ENCODE data around the gene IL7R. TPM values are rescaled to one million over a fixed set of nuclear protein-coding genes. Genes with fewer than 3 reads are reported as not detected.
A peak's percentile ranks its signal among the peaks of the same experiment; 100 is the strongest.

IL7R gene
- total and polyA plus RNA-seq, 2 experiments from 2014 or later: 0.47 to 1.1 TPM

DNA sequence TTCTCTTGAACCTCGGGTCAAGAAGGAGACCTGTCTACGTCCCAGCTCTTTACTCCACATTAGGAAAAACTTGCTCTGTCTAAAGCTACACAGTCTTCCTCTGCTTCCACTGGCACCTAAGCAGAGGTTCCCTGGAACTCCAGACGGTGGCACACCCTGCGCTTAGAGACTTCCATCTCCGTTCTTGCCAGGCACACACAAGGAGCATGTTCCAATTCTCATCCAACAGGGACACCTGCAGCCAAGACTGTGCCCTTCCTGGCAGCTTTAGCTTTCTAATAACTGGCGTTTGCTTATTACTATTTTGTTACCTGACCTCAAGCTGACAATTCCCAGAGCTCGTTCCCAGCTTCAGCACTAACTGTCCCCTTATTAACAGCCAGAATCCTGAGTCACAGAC, 65.8 kb downstream of the IL7R start:
- Histone ChIP-seq H3K27ac (no peak overlapping the region), H3K4me2 (no peak overlapping the region), H4K20me1 (ENCODE audit: insufficient read depth, poor library complexity, severe bottlenecking) (no peaks in the 10 kb centered on the region), H2AFZ (no peak overlapping the region), H3K9me2 (replicated peaks; ENCODE audit: insufficient read depth) (no peaks in the 10 kb centered on the region), H3K27me3 (peaks cover 17% of the 10 kb centered on the region), H3K4me1 (ENCODE audit: insufficient read depth) (no peaks in the 10 kb centered on the region), H3K36me3 (replicated peaks; ENCODE audit: insufficient read depth, low read depth) (no peaks in the 10 kb centered on the region), H3K79me2 (no peaks in the 10 kb centered on the region), H3K4me3 (no peak overlapping the region), H3K9me3 (ENCODE audit: low read depth) (no peaks in the 10 kb centered on the region)
- DNase-seq (ENCODE audit: low spot score): no peak
- TF ChIP-seq EZH2 (IDR thresholded peaks at IDR 0.05; ENCODE audit: borderline replicate concordance): no peak
- no peak for TF ChIP-seq CTCF (IDR thresholded peaks at IDR 0.05; ENCODE audit: poor library complexity)
- TF ChIP-seq EZH2phosphoT487 (IDR thresholded peaks at IDR 0.05; ENCODE audit: low read depth, severe bottlenecking, unreplicated experiment): no peak
- WGBS (ENCODE audit: low lambda C conversion rate, missing lambda C conversion rate): 71% methylated on average over 7 of the region's 7 CpGs

- no peak for TF ChIP-seq EZH2phosphoT487 (IDR thresholded peaks at IDR 0.05; ENCODE audit: low read depth, severe bottlenecking, unreplicated experiment)
- no peak for TF ChIP-seq CTCF (IDR thresholded peaks at IDR 0.05; ENCODE audit: poor library complexity)
- no peak for TF ChIP-seq EZH2 (IDR thresholded peaks at IDR 0.05; ENCODE audit: borderline replicate concordance)
Measured at GRCh38 chr5:35924122-35924949, 67.6 kb downstream of the IL7R start.

GRCh38 chr5:35924950-35925722, 68.4 kb downstream of the IL7R start:
- peaks cover 19% of the 10 kb centered on the region for H3K27me3 ChIP-seq
- peak overlapping the region; percentile 47 for H3K4me2 ChIP-seq
- no peak overlapping the region for H3K4me3 ChIP-seq
- no peaks in the 10 kb centered on the region for H3K36me3 ChIP-seq (replicated peaks; ENCODE audit: insufficient read depth, low read depth)
- H3K9me2 ChIP-seq (replicated peaks; ENCODE audit: insufficient read depth): no peaks in the 10 kb centered on the region
- 21% methylated on average over 21 of the region's 21 CpGs for WGBS (ENCODE audit: low lambda C conversion rate, missing lambda C conversion rate)
- no peak overlapping the region for H3K27ac ChIP-seq
- no peaks in the 10 kb centered on the region for H3K4me1 ChIP-seq (ENCODE audit: insufficient read depth)
- H4K20me1 ChIP-seq (ENCODE audit: insufficient read depth, poor library complexity, severe bottlenecking): no peaks in the 10 kb centered on the region
- H3K9me3 ChIP-seq (ENCODE audit: low read depth): no peaks in the 10 kb centered on the region
- H3K79me2 ChIP-seq: no peaks in the 10 kb centered on the region
- no peak overlapping the region for H2AFZ ChIP-seq
- peak; percentile 85 for DNase-seq (ENCODE audit: low spot score)
- TF ChIP-seq EZH2phosphoT487 (IDR thresholded peaks at IDR 0.05; ENCODE audit: low read depth, severe bottlenecking, unreplicated experiment): no peak
- TF ChIP-seq CTCF (IDR thresholded peaks at IDR 0.05; ENCODE audit: poor library complexity): peak; percentile 86

More at GRCh38 chr5:35924122-35924949, 67.6 kb downstream of the IL7R start:
- Histone ChIP-seq H3K9me3 (ENCODE audit: low read depth) (no peaks in the 10 kb centered on the region), H4K20me1 (ENCODE audit: insufficient read depth, poor library complexity, severe bottlenecking) (no peaks in the 10 kb centered on the region), H2AFZ (no peak overlapping the region), H3K27me3 (peaks cover 19% of the 10 kb centered on the region), H3K79me2 (no peaks in the 10 kb centered on the region), H3K27ac (no peak overlapping the region), H3K4me2 (peak overlapping the region; percentile 47), H3K4me3 (no peak overlapping the region), H3K36me3 (replicated peaks; ENCODE audit: insufficient read depth, low read depth) (no peaks in the 10 kb centered on the region), H3K4me1 (ENCODE audit: insufficient read depth) (no peaks in the 10 kb centered on the region), H3K9me2 (replicated peaks; ENCODE audit: insufficient read depth) (no peaks in the 10 kb centered on the region)
- 68% methylated on average over 10 of the region's 10 CpGs for WGBS (ENCODE audit: low lambda C conversion rate, missing lambda C conversion rate)
- no peak for DNase-seq (ENCODE audit: low spot score)

All from hepatocyte (in vitro differentiated cells).